Endothelial cell of umbilical vein (primary cell): ENCODE measurements around the gene NFATC2. TPM values are rescaled to one million over a fixed set of nuclear protein-coding genes. Genes with fewer than 3 reads are reported as not detected.

ENCODE experiments used
- BruUV-seq: library from RNA; stranded (reverse); fragments of 400-500 nt; replicated peaks from 2 replicates; lab custom pipeline; 2021; lab: Mats Ljungman, UMichigan
- CTCF ChIA-PET: fragments of 300-600, 350-600 bp; sonication (Branson Sonifier 250); formaldehyde crosslinking; loops from one replicate; lab custom pipeline; 2021; ENCODE audit warnings: antibody characterized with exemption, inconsistent platforms; lab: Charles Lee
- POLR2A ChIA-PET: fragments of 300-600, 350-600 bp; sonication (Branson Sonifier 250); formaldehyde crosslinking; loops from one replicate; lab custom pipeline; 2021; ENCODE audit warnings: antibody characterized with exemption, inconsistent platforms; lab: Charles Lee
- DNase-seq: peaks from one replicate; pipeline ENCODE4 v3.0.0-alpha.2; 2011; ENCODE audit warnings: low read depth, low spot score
- FAIRE-seq: peaks from 2 replicates; lab custom pipeline; 2011; peaks lifted over from hg19 to GRCh38; lab: Jason Lieb, UNC
- H2AFZ ChIP-seq: 2 replicates; pipeline ENCODE4 v1.6.0; 2012; ENCODE audit warnings: low read depth, low read length, control low read depth, inconsistent platforms
- H3K27ac ChIP-seq: 2 replicates; pipeline ENCODE4 v1.5.1; 2011; ENCODE audit warnings: low read depth, mild to moderate bottlenecking, control low read depth, low read length, moderate library complexity; ENCODE audit not compliant: insufficient read depth
- H3K27me3 ChIP-seq, 2 experiments: 2 replicates each; pipeline versions ENCODE4 v1.6.0 to v1.6.1; 2011; ENCODE audit warnings: low read length in 2 of 2, mixed read lengths in 1 of 2; ENCODE audit not compliant: control insufficient read depth in 2 of 2, insufficient read depth in 2 of 2
- H3K36me3 ChIP-seq, 2 experiments: 2 replicates in 1 of 2; 3 replicates in 1 of 2; pipeline ENCODE4 v1.5.1; 2011; ENCODE audit warnings: low read length in 2 of 2, mild to moderate bottlenecking in 1 of 2, moderate library complexity in 1 of 2; ENCODE audit not compliant: control insufficient read depth in 2 of 2, insufficient read depth in 2 of 2; ENCODE audit errors: extremely low read depth in 1 of 2
- H3K4me1 ChIP-seq: 3 replicates; pipeline ENCODE4 v1.5.1; 2011; ENCODE audit warnings: mild to moderate bottlenecking, low read length; ENCODE audit not compliant: control insufficient read depth, insufficient read depth; ENCODE audit errors: extremely low read depth
- H3K4me2 ChIP-seq: 2 replicates; pipeline ENCODE4 v1.6.1; 2011; ENCODE audit warnings: low read length, control low read depth, mixed read lengths; ENCODE audit not compliant: insufficient read depth
- H3K4me3 ChIP-seq, 3 experiments: fragments of 200-600 bp in 1 of 3; sonication (generic), shearing (Covaris generic) in 1 of 3; replicated peaks in 1 of 3; 2 replicates each; pipeline ENCODE4 v1.5.1; 2011 to 2016; ENCODE audit warnings: control low read depth in 3 of 3, low read length in 3 of 3, mild to moderate bottlenecking in 2 of 3, inconsistent platforms in 1 of 3, low read depth in 1 of 3, moderate library complexity in 1 of 3; ENCODE audit not compliant: insufficient read depth in 1 of 3
- H3K79me2 ChIP-seq: 2 replicates; pipeline ENCODE4 v1.6.0; 2012; ENCODE audit warnings: low read length, inconsistent platforms; ENCODE audit not compliant: control insufficient read depth, insufficient read depth
- H3K9ac ChIP-seq: replicated peaks from 2 replicates; pipeline ENCODE3; 2011; ENCODE audit warnings: low read length, control low read depth; ENCODE audit not compliant: insufficient read depth; ENCODE audit errors: extremely low read depth
- H3K9me1 ChIP-seq: replicated peaks from 3 replicates; pipeline ENCODE4 v1.6.0; 2011; ENCODE audit warnings: mild to moderate bottlenecking, low read length; ENCODE audit not compliant: control insufficient read depth, insufficient read depth; ENCODE audit errors: extremely low read depth
- H3K9me3 ChIP-seq: replicated peaks from 2 replicates; pipeline ENCODE4 v1.5.1; 2012; ENCODE audit warnings: low read length, inconsistent platforms; ENCODE audit not compliant: control insufficient read depth, insufficient read depth
- H4K20me1 ChIP-seq: replicated peaks from 2 replicates; pipeline ENCODE3; 2011; ENCODE audit warnings: mild to moderate bottlenecking, low read length; ENCODE audit not compliant: control insufficient read depth, insufficient read depth; ENCODE audit errors: extremely low read depth
- CTCF ChIP-seq, 2 donors: IDR thresholded peaks; 1 replicate in 1 of 2; 2 replicates in 1 of 2; pipeline ENCODE4 v1.5.1; 2011; ENCODE audit warnings: low read length in 2 of 2, mild to moderate bottlenecking in 2 of 2, moderate library complexity in 2 of 2, control low read depth in 1 of 2, inconsistent platforms in 1 of 2, low read depth in 1 of 2; ENCODE audit not compliant: insufficient read depth in 1 of 2; ENCODE audit errors: extremely low read depth in 1 of 2
- dilution Hi-C: fragments of 300-500 bp; cut with MboI; formaldehyde crosslinking; loops from one replicate; pipeline ENCODE4 v1.15.0; 2019; ENCODE audit warnings: low sequenced_read_pairs; ENCODE audit not compliant: extremely low pct_ligation_motif_present
- intact Hi-C: fragments of 100-400 bp; cut with micrococcal nuclease; formaldehyde crosslinking; loops from one replicate; pipeline ENCODE4 v1.10.0; 2022
- polyA plus RNA-seq, 4 experiments: library from polyadenylated mRNA; depleted of rRNA in 3 of 4; stranded (reverse) in 3 of 4; unstranded in 1 of 4; fragments of >200 nt; gene quantifications; 2 replicates each; pipeline versions ENCODE4 v1.2.1 to v1.2.3, GENCODE V29; 2011 to 2012; ENCODE audit warnings: missing spikeins in 1 of 4
- total RNA-seq: library from RNA; stranded (reverse); gene quantifications from 2 replicates; pipeline ENCODE4 v1.2.3, GENCODE V29; 2021

The NFATC2 gene
- total and polyA plus RNA-seq, 2 donors (not counting 3 experiments of a cell fraction or from before 2014, with no cell fraction given): 3.1 to 13.0 TPM

- no peak overlapping the region for H3K9ac ChIP-seq
- H3K4me2 ChIP-seq: no peak overlapping the region
- H3K27ac ChIP-seq: no peak overlapping the region
- POLR2A ChIA-PET: no interaction called here
- no peaks in the 10 kb centered on the region for H3K36me3 ChIP-seq
- BruUV-seq: no TSS peak
- H3K4me1 ChIP-seq: peaks cover 26% of the 10 kb centered on the region
- intact Hi-C loops: no loop called here
- DNase-seq: no peak
- no peaks in the 10 kb centered on the region for H3K9me1 ChIP-seq
- no peak for TF ChIP-seq CTCF (IDR thresholded peaks at IDR 0.05; ENCODE audit: extremely low read depth in 1 of 2, insufficient read depth in 1 of 2, low read depth in 1 of 2, low read length in 2 of 2)
- no peak overlapping the region for H2AFZ ChIP-seq
- no peak for FAIRE-seq
- no peaks in the 10 kb centered on the region for H3K27me3 ChIP-seq
- no peaks in the 10 kb centered on the region for H4K20me1 ChIP-seq
- dilution Hi-C loops: no loop called here
- CTCF ChIA-PET: interaction anchor here (1.0 to 3.3 kb wide), 4 partner anchors 8 to 393 kb away, joined by 3 to 38 read pairs (median 4); no protein-coding TSS in a partner anchor
- H3K4me3 ChIP-seq: no peak overlapping the region
- no peaks in the 10 kb centered on the region for H3K9me3 ChIP-seq
- H3K79me2 ChIP-seq: no peaks in the 10 kb centered on the region
Measured at GRCh38 chr20:51380401-51381385, 161.8 kb downstream of the NFATC2 start.
